HepG2 (cell line): ENCODE measurements around the gene PKP4. TPM values are rescaled to one million over a fixed set of nuclear protein-coding genes. Genes with fewer than 3 reads are reported as not detected.

Experiments used
- ATF4 ChIP-seq, 2 experiments: fragments of 450-650 bp in 1 of 2; sonication (generic) in 1 of 2; formaldehyde crosslinking; IDR thresholded peaks; 2 replicates each; pipeline versions ENCODE4 v1.5.0 to v1.8.0; 2020 to 2022; ENCODE audit warnings: mild to moderate bottlenecking in 1 of 2, missing genetic modification reagents in 1 of 2
- ELF1 ChIP-seq: sonication (generic); formaldehyde crosslinking; IDR thresholded peaks from 2 replicates; pipeline ENCODE4 v1.4.0; 2020; ENCODE audit warnings: missing genetic modification reagents
- ELF4 ChIP-seq: sonication (generic); formaldehyde crosslinking; IDR thresholded peaks from 2 replicates; pipeline ENCODE4 v1.5.0; 2020; ENCODE audit warnings: missing genetic modification reagents, mild to moderate bottlenecking, moderate library complexity, borderline replicate concordance
- ESRRA ChIP-seq: sonication (generic); formaldehyde crosslinking; IDR thresholded peaks from 2 replicates; pipeline ENCODE4 v1.5.1; 2020; ENCODE audit warnings: mild to moderate bottlenecking, low read depth, missing genetic modification reagents
- ETV5 ChIP-seq: IDR thresholded peaks from 2 replicates; pipeline ENCODE4 v1.6.1; 2018; ENCODE audit warnings: missing biosample characterization, missing genetic modification reagents, inconsistent platforms, borderline replicate concordance
- FOSL1 ChIP-seq: sonication (generic); formaldehyde crosslinking; IDR thresholded peaks from 2 replicates; pipeline ENCODE4 v1.9.0; 2021; ENCODE audit warnings: missing genetic modification reagents, borderline replicate concordance
- FOXA3 ChIP-seq: IDR thresholded peaks from 2 replicates; pipeline ENCODE4 v1.6.1; 2016; ENCODE audit warnings: missing genetic modification reagents, missing compliant biosample characterization
- FOXP1 ChIP-seq, 2 experiments: fragments of 450-650 bp in 1 of 2; IDR thresholded peaks; 2 replicates each; pipeline ENCODE4 v1.6.1; 2017 to 2018; ENCODE audit warnings: antibody characterized with exemption in 1 of 2
- HDAC2 ChIP-seq: sonication (generic); formaldehyde crosslinking; IDR thresholded peaks from 2 replicates; pipeline ENCODE4 v1.4.0; 2020; ENCODE audit warnings: missing genetic modification reagents
- MAFF ChIP-seq: IDR thresholded peaks from 2 replicates; pipeline ENCODE4 v1.6.1; 2011; ENCODE audit warnings: low read depth, low read length, improper control_type of control experiment
- MAFG ChIP-seq: sonication (generic); formaldehyde crosslinking; IDR thresholded peaks from 2 replicates; pipeline ENCODE4 v1.5.1; 2020; ENCODE audit warnings: mild to moderate bottlenecking, missing genetic modification reagents
- NFE2L2 ChIP-seq: fragments of 150-350 bp; IDR thresholded peaks from 2 replicates; pipeline ENCODE4 v1.6.1; 2014; ENCODE audit warnings: low read length
- NFYC ChIP-seq: IDR thresholded peaks from 2 replicates; pipeline ENCODE4 v1.6.1; 2016; ENCODE audit warnings: missing genetic modification reagents, missing compliant biosample characterization
- PAF1 ChIP-seq: IDR thresholded peaks from 2 replicates; pipeline ENCODE4 v1.6.1; 2016; ENCODE audit warnings: missing genetic modification reagents, missing compliant biosample characterization
- PHF5A ChIP-seq: IDR thresholded peaks from one replicate; pipeline ENCODE4 v1.6.1; 2018; ENCODE audit warnings: low read depth, missing genetic modification reagents; ENCODE audit not compliant: unreplicated experiment
- PREB ChIP-seq: sonication (generic); formaldehyde crosslinking; IDR thresholded peaks from 2 replicates; pipeline ENCODE4 v1.4.0; 2020; ENCODE audit warnings: missing genetic modification reagents
- RARG ChIP-seq: sonication (generic); formaldehyde crosslinking; IDR thresholded peaks from 2 replicates; pipeline ENCODE4 v1.4.0; 2020; ENCODE audit warnings: low read depth, mild to moderate bottlenecking, missing genetic modification reagents
- RBM22 ChIP-seq: fragments of 200-400 bp; formaldehyde crosslinking; optimal IDR thresholded peaks from 2 replicates; pipeline ENCODE3; 2017; ENCODE audit warnings: mild to moderate bottlenecking, low read length, moderate library complexity
- SKI ChIP-seq: fragments of 450-650 bp; IDR thresholded peaks from one replicate; pipeline ENCODE4 v1.6.1; 2018; ENCODE audit warnings: mild to moderate bottlenecking; ENCODE audit not compliant: partially characterized antibody
- ZBTB1 ChIP-seq: sonication (generic); formaldehyde crosslinking; IDR thresholded peaks from 2 replicates; pipeline ENCODE4 v1.4.0; 2020; ENCODE audit warnings: missing genetic modification reagents, borderline replicate concordance
- ZBTB2 ChIP-seq: sonication (generic); formaldehyde crosslinking; IDR thresholded peaks from 2 replicates; pipeline ENCODE4 v1.8.0; 2022; ENCODE audit warnings: low read depth, missing genetic modification reagents
- ZC3H4 ChIP-seq: sonication (generic); formaldehyde crosslinking; IDR thresholded peaks from 2 replicates; pipeline ENCODE4 v1.4.0; 2020; ENCODE audit warnings: missing genetic modification reagents, borderline replicate concordance
- ZKSCAN1 ChIP-seq: fragments of 150-350 bp; IDR thresholded peaks from 2 replicates; pipeline ENCODE4 v1.6.1; 2014; ENCODE audit warnings: low read length
- ZMYM4 ChIP-seq: sonication (generic); formaldehyde crosslinking; IDR thresholded peaks from 2 replicates; pipeline ENCODE4 v1.8.1; 2023; ENCODE audit warnings: mild to moderate bottlenecking, missing genetic modification reagents
- ZNF12 ChIP-seq: sonication (generic); formaldehyde crosslinking; IDR thresholded peaks from 2 replicates; pipeline ENCODE4 v1.5.0; 2020; ENCODE audit warnings: missing genetic modification reagents
- ZNF30 ChIP-seq: sonication (generic); formaldehyde crosslinking; IDR thresholded peaks from 2 replicates; pipeline ENCODE4 v1.5.0; 2020; ENCODE audit warnings: mild to moderate bottlenecking, missing genetic modification reagents
- ZNF496 ChIP-seq: sonication (generic); formaldehyde crosslinking; IDR thresholded peaks from 2 replicates; pipeline ENCODE4 v1.8.1; 2023; ENCODE audit warnings: mild to moderate bottlenecking, moderate library complexity, missing genetic modification reagents; ENCODE audit not compliant: insufficient replicate concordance
- polyA plus RNA-seq, 8 experiments: library from polyadenylated mRNA; depleted of rRNA in 3 of 8; stranded (reverse) in 7 of 8; unstranded in 1 of 8; fragments of >200 nt; fragmentation: Illumina TruSeq in 4 of 8; extraction: Trizol in 4 of 8; gene quantifications; 2 replicates each; pipeline versions ENCODE4 v1.2.1 to v1.2.3, GENCODE V29; 2011 to 2016; ENCODE audit warnings: low read depth in 4 of 8, missing spikeins in 1 of 8, mixed read lengths in 1 of 8; ENCODE audit not compliant: insufficient read depth in 1 of 8
- total RNA-seq, 5 experiments: library from RNA; depleted of rRNA; stranded (reverse); fragments of >200 nt; fragmentation: Illumina TruSeq; extraction: Trizol; gene quantifications; 2 replicates each; pipeline ENCODE4 v1.2.3, GENCODE V29; 2016; ENCODE audit warnings: low read depth in 1 of 5
- TF ChIP-seq, protein P1 (sequence below): sonication (generic); formaldehyde crosslinking; IDR thresholded peaks from 2 replicates; pipeline ENCODE4 v1.5.0; 2020; ENCODE audit warnings: missing genetic modification reagents

The PKP4 gene
- total and polyA plus RNA-seq, 2 of the 13 experiments (the other 11 are each of a cell fraction or from before 2014, with no cell fraction given), result 80.9 to 90.5 TPM

- peak; percentile 84 for TF ChIP-seq RBM22
- peak; percentile 25; the same call in 1 of the 2 replicates for TF ChIP-seq ELF1 (CRISPR knock-in tag)
- TF ChIP-seq PAF1 (CRISPR knock-in tag), result no peak
- TF ChIP-seq ZC3H4 (CRISPR knock-in tag), result no peak
- no peak for TF ChIP-seq NFYC (CRISPR knock-in tag)
- no peak for TF ChIP-seq ZNF496 (CRISPR knock-in tag)
- TF ChIP-seq ZKSCAN1, result 0 out of 2 replicates have a peak, but pooled peaks have one; percentile 59
- peak; percentile 50 for TF ChIP-seq HDAC2 (CRISPR knock-in tag)
- no peak for TF ChIP-seq PHF5A (CRISPR knock-in tag)
- no peak for TF ChIP-seq SKI
- no peak for TF ChIP-seq ELF4 (CRISPR knock-in tag)
- TF ChIP-seq ZMYM4, result peak; percentile 55; the same call in 1 of the 2 replicates
- TF ChIP-seq ZNF30 (CRISPR knock-in tag), result no peak
- no peak for TF ChIP-seq RARG
- TF ChIP-seq MAFG, result peak; percentile 74
- peak; percentile 27; the same call in 1 of the 2 replicates for TF ChIP-seq ETV5 (CRISPR knock-in tag)
- no peak for TF ChIP-seq ZBTB2 (CRISPR knock-in tag)
- peak; percentile 84; the same call in 1 of the 2 replicates for TF ChIP-seq ZNF12
- peak; percentile 49; the same call in 1 of the 2 replicates for TF ChIP-seq FOSL1 (CRISPR knock-in tag)
- TF ChIP-seq ESRRA (CRISPR knock-in tag), result no peak
- TF ChIP-seq FOXP1 (IDR thresholded peaks at IDR 0.05), result no peak
- TF ChIP-seq FOXP1 (CRISPR knock-in tag; IDR thresholded peaks at IDR 0.05), result peak; percentile 54
- no peak for TF ChIP-seq ATF4 (CRISPR knock-in tag; IDR thresholded peaks at IDR 0.05)
- TF ChIP-seq, protein P1, sequence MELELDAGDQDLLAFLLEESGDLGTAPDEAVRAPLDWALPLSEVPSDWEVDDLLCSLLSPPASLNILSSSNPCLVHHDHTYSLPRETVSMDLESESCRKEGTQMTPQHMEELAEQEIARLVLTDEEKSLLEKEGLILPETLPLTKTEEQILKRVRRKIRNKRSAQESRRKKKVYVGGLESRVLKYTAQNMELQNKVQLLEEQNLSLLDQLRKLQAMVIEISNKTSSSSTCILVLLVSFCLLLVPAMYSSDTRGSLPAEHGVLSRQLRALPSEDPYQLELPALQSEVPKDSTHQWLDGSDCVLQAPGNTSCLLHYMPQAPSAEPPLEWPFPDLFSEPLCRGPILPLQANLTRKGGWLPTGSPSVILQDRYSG (CRISPR knock-in tag), result no peak
- TF ChIP-seq NFE2L2, result peak; percentile 89
- no peak for TF ChIP-seq PREB
- no peak for TF ChIP-seq ZBTB1 (CRISPR knock-in tag)
- peak; percentile 95 for TF ChIP-seq MAFF
- TF ChIP-seq FOXA3, result peak; percentile 82
Measured at GRCh38 chr2:158619496-158619895, 162.7 kb downstream of the PKP4 start (continued).
